Liver (tissue), 9 donors: Measurements from ENCODE around the gene NDUFS6. TPM values are rescaled to one million over a fixed set of nuclear protein-coding genes. Genes with fewer than 3 reads are reported as not detected.

Experiments used
- DNase-seq: peaks from one replicate; pipeline ENCODE4 v3.0.0-alpha.2; 2017; ENCODE audit warnings: low spot score
- H3K27ac ChIP-seq, 2 donors: one replicate each; pipeline ENCODE4 v1.7.0; 2013; ENCODE audit warnings: inconsistent platforms in 2 of 2, low read length in 2 of 2, control low read depth in 1 of 2, low read depth in 1 of 2, mild to moderate bottlenecking in 1 of 2
- H3K27me3 ChIP-seq, 4 donors: one replicate each; pipeline versions ENCODE4 v1.6.1 to v1.7.0; 2013; ENCODE audit warnings: low read length in 3 of 4, inconsistent platforms in 1 of 4, mild to moderate bottlenecking in 1 of 4, moderate library complexity in 1 of 4; ENCODE audit not compliant: control insufficient read depth in 4 of 4, insufficient read depth in 4 of 4
- H3K36me3 ChIP-seq, 4 donors: one replicate each; pipeline versions ENCODE4 v1.6.1 to v1.7.0; 2013; ENCODE audit warnings: low read length in 3 of 4, mild to moderate bottlenecking in 3 of 4, low read depth in 1 of 4, moderate library complexity in 1 of 4; ENCODE audit not compliant: control insufficient read depth in 4 of 4, insufficient read depth in 3 of 4
- H3K4me1 ChIP-seq, 4 donors: one replicate each; pipeline versions ENCODE4 v1.6.1 to v1.7.0; 2013; ENCODE audit warnings: low read length in 3 of 4, mild to moderate bottlenecking in 3 of 4, moderate library complexity in 1 of 4; ENCODE audit not compliant: control insufficient read depth in 4 of 4, insufficient read depth in 4 of 4
- H3K4me3 ChIP-seq, 3 donors: one replicate each; pipeline versions ENCODE4 v1.6.1 to v1.7.0; 2013; ENCODE audit warnings: low read length in 3 of 3, control low read depth in 1 of 3, low read depth in 1 of 3, mild to moderate bottlenecking in 1 of 3
- H3K9ac ChIP-seq, 2 donors: one replicate each; pipeline ENCODE4 v1.7.0; 2013; ENCODE audit warnings: low read length in 2 of 2, mild to moderate bottlenecking in 2 of 2, moderate library complexity in 2 of 2, control low read depth in 1 of 2, low read depth in 1 of 2
- H3K9me3 ChIP-seq, 4 donors: one replicate each; pipeline versions ENCODE4 v1.6.1 to v1.7.0; 2013; ENCODE audit warnings: low read length in 3 of 4; ENCODE audit not compliant: control insufficient read depth in 4 of 4
- EGR1 ChIP-seq, 2 donors: IDR thresholded peaks; 2 replicates each; pipeline ENCODE4 v1.6.1; 2016 to 2018; ENCODE audit warnings: antibody characterized with exemption in 2 of 2, low read depth in 2 of 2
- FOXA1 ChIP-seq: IDR thresholded peaks from 2 replicates; pipeline ENCODE4 v1.6.1; 2016; ENCODE audit warnings: antibody characterized with exemption
- FOXA2 ChIP-seq: IDR thresholded peaks from 2 replicates; pipeline ENCODE4 v1.6.1; 2016; ENCODE audit warnings: antibody characterized with exemption
- GABPA ChIP-seq, 2 donors: IDR thresholded peaks in 1 of 2; conservative IDR thresholded peaks in 1 of 2; 2 replicates each; pipeline ENCODE4 v1.6.1; 2016; ENCODE audit warnings: antibody characterized with exemption in 2 of 2, mild to moderate bottlenecking in 1 of 2, moderate library complexity in 1 of 2
- HNF4A ChIP-seq, 2 donors: conservative IDR thresholded peaks; 2 replicates each; pipeline ENCODE4 v1.6.1; 2016; ENCODE audit warnings: antibody characterized with exemption in 2 of 2, mild to moderate bottlenecking in 2 of 2
- HNF4G ChIP-seq: IDR thresholded peaks from 2 replicates; pipeline ENCODE4 v1.6.1; 2016; ENCODE audit warnings: antibody characterized with exemption
- NR2F2 ChIP-seq: IDR thresholded peaks from 2 replicates; pipeline ENCODE4 v1.6.1; 2016; ENCODE audit warnings: antibody characterized with exemption
- RAD21 ChIP-seq, 2 donors: IDR thresholded peaks; 2 replicates each; pipeline ENCODE4 v1.6.1; 2016; ENCODE audit warnings: antibody characterized with exemption in 2 of 2, mild to moderate bottlenecking in 2 of 2
- RXRA ChIP-seq, 2 donors: IDR thresholded peaks; 2 replicates each; pipeline ENCODE4 v1.6.1; 2017 to 2018; ENCODE audit warnings: antibody characterized with exemption in 2 of 2, mild to moderate bottlenecking in 1 of 2
- YY1 ChIP-seq: IDR thresholded peaks from 2 replicates; pipeline ENCODE4 v1.6.1; 2016; ENCODE audit warnings: antibody characterized with exemption, mild to moderate bottlenecking
- WGBS: extraction: QIAGEN DNeasy Blood & Tissue Kit; methylation state at CpG from one replicate; pipeline ENCODE4 v1.1.7; 2013; 5-methylcytosine and 5-hydroxymethylcytosine counted together
- polyA plus RNA-seq, 2 donors: library from polyadenylated mRNA; stranded (reverse) in 1 of 2; unstranded in 1 of 2; fragments of 200-250 nt in 1 of 2; fragments of >200 nt in 1 of 2; fragmentation: Nextera tagmentation in 1 of 2; extraction: Ambion mirVana in 1 of 2; gene quantifications; one replicate each; pipeline versions ENCODE4 v1.2.1 to v1.2.3, GENCODE V29; 2013 to 2015
- total RNA-seq, 2 donors: library from RNA; depleted of rRNA; stranded (reverse); fragments of >200 nt; gene quantifications; one replicate each; pipeline ENCODE4 v1.2.3, GENCODE V29; 2014
- TF ChIP-seq, protein P1 (sequence below): IDR thresholded peaks from 2 replicates; pipeline ENCODE4 v1.6.1; 2016; ENCODE audit warnings: antibody characterized with exemption
- TF ChIP-seq, protein P2 (sequence below): IDR thresholded peaks from 2 replicates; pipeline ENCODE4 v1.6.1; 2016; ENCODE audit warnings: antibody characterized with exemption
- TF ChIP-seq, protein P3 (sequence below): fragments of 150-350 bp; IDR thresholded peaks from 2 replicates; pipeline ENCODE4 v1.5.1; 2017; ENCODE audit warnings: improper control_type of control experiment, low read depth, low read length; ENCODE audit not compliant: missing input control
- TF ChIP-seq, protein P4 (sequence below): IDR thresholded peaks from 2 replicates; pipeline ENCODE4 v1.6.1; 2016; ENCODE audit warnings: antibody characterized with exemption, mild to moderate bottlenecking
- donor health status: healthy.
- donor health status: healthy.
- donor health status: healthy.
- donor health status: healthy.
- donor health status: healthy.

Gene NDUFS6
- total and polyA plus RNA-seq, 4 donors: 18.7 to 82.5 (median 47.3) TPM

DNA sequence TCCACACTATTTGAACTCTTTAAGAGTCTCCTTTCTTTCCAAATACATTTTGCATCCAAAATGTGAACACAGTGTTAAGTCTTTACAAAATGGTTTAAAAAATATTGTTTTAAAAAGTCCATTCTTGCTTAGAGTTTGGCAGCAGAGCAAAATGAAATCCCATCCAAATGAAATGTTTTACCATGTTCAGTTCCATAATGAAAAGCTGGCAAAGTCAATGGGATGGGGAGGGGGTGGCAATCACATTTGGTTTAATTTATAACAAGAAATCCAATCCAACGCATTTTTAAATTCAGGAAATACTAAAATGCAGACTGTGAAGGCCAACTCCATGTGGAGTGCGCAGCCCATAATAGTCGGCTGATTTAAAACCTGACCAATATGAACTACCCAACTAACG, 41.0 kb upstream of the NDUFS6 start:
- TF ChIP-seq NR2F2 (no peak), FOXA1 (no peak), HNF4G (no peak), YY1 (no peak), FOXA2 (no peak), RXRA (IDR thresholded peaks at IDR 0.05) (no peak), RAD21 (IDR thresholded peaks at IDR 0.05) (no peak), HNF4A (conservative IDR thresholded peaks at IDR 0.05) (no peak)
- TF ChIP-seq, protein P1, sequence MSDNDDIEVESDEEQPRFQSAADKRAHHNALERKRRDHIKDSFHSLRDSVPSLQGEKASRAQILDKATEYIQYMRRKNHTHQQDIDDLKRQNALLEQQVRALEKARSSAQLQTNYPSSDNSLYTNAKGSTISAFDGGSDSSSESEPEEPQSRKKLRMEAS: no peak
- TF ChIP-seq, protein P2, sequence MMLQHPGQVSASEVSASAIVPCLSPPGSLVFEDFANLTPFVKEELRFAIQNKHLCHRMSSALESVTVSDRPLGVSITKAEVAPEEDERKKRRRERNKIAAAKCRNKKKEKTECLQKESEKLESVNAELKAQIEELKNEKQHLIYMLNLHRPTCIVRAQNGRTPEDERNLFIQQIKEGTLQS: no peak
- H3K27ac ChIP-seq: no peak overlapping the region
- WGBS: 80% methylated on average over 4 of the region's 4 CpGs
- H3K9me3 ChIP-seq: peaks cover 0 to 3% (median 2%) of the 10 kb centered on the region in 4 donors
- H3K36me3 ChIP-seq: no peaks in the 10 kb centered on the region
- no peak for DNase-seq
- no peak overlapping the region for H3K4me3 ChIP-seq
- no peaks in the 10 kb centered on the region for H3K4me1 ChIP-seq
- peaks cover 0 to 2% (median 0%) of the 10 kb centered on the region in 4 donors for H3K27me3 ChIP-seq
- no peak overlapping the region for H3K9ac ChIP-seq

DNA sequence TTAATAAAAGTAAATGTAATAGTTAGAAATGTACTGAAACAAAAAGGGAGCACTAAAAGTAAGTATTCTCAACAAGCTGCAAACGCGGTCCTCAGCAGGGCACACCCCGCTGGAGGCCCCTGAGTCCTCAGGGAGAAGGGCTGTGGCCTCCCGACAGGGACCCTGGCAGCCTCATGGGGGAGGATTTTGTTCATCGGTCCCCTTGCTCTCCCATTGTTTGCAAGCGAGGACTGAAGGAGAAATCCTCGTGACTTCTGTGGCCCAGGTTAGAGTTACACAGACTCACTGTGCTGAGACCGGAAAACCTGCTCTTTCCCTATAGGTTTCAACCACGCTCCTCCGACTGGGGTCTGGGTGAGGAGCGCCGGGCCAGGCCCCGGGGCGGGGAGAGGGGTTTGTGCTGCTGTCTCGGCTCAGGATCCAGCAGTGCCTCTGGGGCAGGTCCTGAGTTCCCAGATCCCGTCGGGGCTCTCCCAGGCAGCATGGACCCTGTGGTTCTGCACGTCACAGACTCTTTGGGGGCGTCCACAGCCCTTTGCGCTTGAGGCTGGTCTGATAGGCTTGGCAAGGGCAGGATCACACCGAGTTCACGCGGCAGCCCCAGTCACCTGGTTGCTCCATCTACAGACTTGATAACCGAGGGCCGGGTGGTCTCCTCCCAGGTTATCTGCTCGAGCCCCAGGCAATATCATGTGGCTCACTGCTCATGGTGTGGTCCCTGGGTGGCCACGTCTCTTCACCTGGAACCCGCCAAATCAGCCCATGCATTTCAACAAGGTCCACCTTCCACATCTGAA, 40.4 kb upstream of the NDUFS6 start:
- DNase-seq: no peak

DNA sequence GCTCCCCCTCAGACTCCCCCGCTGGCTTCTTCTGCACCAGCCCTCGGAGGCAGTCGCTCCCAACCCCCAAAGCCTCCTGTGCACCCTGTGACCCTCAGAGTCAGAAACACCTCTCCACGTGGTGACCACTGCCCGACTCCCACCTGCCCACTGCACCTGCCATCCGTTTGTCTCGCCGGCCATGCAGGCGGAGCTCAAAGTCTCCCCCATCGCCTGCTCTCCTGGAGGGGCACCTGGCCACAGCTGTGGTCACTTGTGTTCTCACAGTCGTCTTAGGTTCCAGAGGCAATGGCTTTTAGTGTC, 39.8 kb upstream of the NDUFS6 start:
- DNase-seq: no peak
- WGBS: 76% methylated on average over 11 of the region's 11 CpGs

More for the DNA sequence above, 40.4 kb upstream of the NDUFS6 start:
- no peak overlapping the region for H3K9ac ChIP-seq
- WGBS: 74% methylated on average over 28 of the region's 28 CpGs
- H3K27me3 ChIP-seq: peaks cover 0 to 2% (median 0%) of the 10 kb centered on the region in 4 donors
- H3K9me3 ChIP-seq: peaks cover 0 to 3% (median 2%) of the 10 kb centered on the region in 4 donors
- H3K36me3 ChIP-seq: no peaks in the 10 kb centered on the region
- no peak overlapping the region for H3K27ac ChIP-seq
- H3K4me1 ChIP-seq: no peaks in the 10 kb centered on the region
- H3K4me3 ChIP-seq: no peak overlapping the region
- TF ChIP-seq, protein P1: no peak
- TF ChIP-seq FOXA1: no peak

More for the DNA sequence above, 39.8 kb upstream of the NDUFS6 start:
- Histone ChIP-seq H3K36me3 (no peaks in the 10 kb centered on the region), H3K27ac (no peak overlapping the region), H3K4me1 (no peaks in the 10 kb centered on the region), H3K9ac (no peak overlapping the region), H3K9me3 (peaks cover 0 to 3% (median 2%) of the 10 kb centered on the region in 4 donors), H3K27me3 (peaks cover 0 to 2% (median 0%) of the 10 kb centered on the region in 4 donors), H3K4me3 (no peak overlapping the region)
- TF ChIP-seq, protein P3, sequence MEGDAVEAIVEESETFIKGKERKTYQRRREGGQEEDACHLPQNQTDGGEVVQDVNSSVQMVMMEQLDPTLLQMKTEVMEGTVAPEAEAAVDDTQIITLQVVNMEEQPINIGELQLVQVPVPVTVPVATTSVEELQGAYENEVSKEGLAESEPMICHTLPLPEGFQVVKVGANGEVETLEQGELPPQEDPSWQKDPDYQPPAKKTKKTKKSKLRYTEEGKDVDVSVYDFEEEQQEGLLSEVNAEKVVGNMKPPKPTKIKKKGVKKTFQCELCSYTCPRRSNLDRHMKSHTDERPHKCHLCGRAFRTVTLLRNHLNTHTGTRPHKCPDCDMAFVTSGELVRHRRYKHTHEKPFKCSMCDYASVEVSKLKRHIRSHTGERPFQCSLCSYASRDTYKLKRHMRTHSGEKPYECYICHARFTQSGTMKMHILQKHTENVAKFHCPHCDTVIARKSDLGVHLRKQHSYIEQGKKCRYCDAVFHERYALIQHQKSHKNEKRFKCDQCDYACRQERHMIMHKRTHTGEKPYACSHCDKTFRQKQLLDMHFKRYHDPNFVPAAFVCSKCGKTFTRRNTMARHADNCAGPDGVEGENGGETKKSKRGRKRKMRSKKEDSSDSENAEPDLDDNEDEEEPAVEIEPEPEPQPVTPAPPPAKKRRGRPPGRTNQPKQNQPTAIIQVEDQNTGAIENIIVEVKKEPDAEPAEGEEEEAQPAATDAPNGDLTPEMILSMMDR: no peak
- TF ChIP-seq, protein P4, sequence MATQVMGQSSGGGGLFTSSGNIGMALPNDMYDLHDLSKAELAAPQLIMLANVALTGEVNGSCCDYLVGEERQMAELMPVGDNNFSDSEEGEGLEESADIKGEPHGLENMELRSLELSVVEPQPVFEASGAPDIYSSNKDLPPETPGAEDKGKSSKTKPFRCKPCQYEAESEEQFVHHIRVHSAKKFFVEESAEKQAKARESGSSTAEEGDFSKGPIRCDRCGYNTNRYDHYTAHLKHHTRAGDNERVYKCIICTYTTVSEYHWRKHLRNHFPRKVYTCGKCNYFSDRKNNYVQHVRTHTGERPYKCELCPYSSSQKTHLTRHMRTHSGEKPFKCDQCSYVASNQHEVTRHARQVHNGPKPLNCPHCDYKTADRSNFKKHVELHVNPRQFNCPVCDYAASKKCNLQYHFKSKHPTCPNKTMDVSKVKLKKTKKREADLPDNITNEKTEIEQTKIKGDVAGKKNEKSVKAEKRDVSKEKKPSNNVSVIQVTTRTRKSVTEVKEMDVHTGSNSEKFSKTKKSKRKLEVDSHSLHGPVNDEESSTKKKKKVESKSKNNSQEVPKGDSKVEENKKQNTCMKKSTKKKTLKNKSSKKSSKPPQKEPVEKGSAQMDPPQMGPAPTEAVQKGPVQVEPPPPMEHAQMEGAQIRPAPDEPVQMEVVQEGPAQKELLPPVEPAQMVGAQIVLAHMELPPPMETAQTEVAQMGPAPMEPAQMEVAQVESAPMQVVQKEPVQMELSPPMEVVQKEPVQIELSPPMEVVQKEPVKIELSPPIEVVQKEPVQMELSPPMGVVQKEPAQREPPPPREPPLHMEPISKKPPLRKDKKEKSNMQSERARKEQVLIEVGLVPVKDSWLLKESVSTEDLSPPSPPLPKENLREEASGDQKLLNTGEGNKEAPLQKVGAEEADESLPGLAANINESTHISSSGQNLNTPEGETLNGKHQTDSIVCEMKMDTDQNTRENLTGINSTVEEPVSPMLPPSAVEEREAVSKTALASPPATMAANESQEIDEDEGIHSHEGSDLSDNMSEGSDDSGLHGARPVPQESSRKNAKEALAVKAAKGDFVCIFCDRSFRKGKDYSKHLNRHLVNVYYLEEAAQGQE: no peak
- TF ChIP-seq EGR1 (IDR thresholded peaks at IDR 0.05; ENCODE audit: low read depth in 2 of 2): no peak
- no peak for TF ChIP-seq GABPA (IDR thresholded peaks at IDR 0.05 in 1 of 2, conservative IDR thresholded peaks at IDR 0.05 in 1 of 2)
- TF ChIP-seq HNF4A (conservative IDR thresholded peaks at IDR 0.05): no peak
- TF ChIP-seq, protein P1: no peak
